AG08395 (cell line): ENCODE measurements around the gene IMMP2L.
A peak's percentile ranks its signal among the peaks of the same experiment; 100 is the strongest.

Source experiments
- DNase-seq: peaks from one replicate; pipeline ENCODE4 v3.0.0; 2012; ENCODE audit warnings: mixed read lengths, low spot score

Gene IMMP2L

GRCh38 chr7:110803602-110804143 lies 758.6 kb downstream of the IMMP2L start:
- no peak for DNase-seq

GRCh38 chr7:110801502-110801901 lies 760.8 kb downstream of the IMMP2L start:
- DNase-seq = no peak

GRCh38 chr7:110800984-110801383 lies 761.3 kb downstream of the IMMP2L start:
- DNase-seq = no peak

- no peak for DNase-seq
Measured at GRCh38 chr7:110797656-110798055, 764.6 kb downstream of the IMMP2L start.

- DNase-seq = peak; percentile 3
Measured at GRCh38 chr7:110790992-110791391, 771.3 kb downstream of the IMMP2L start.

- no peak for DNase-seq
Measured at GRCh38 chr7:110786328-110786965, 775.8 kb downstream of the IMMP2L start.

GRCh38 chr7:110784749-110785148 lies 777.5 kb downstream of the IMMP2L start:
- no peak for DNase-seq

- no peak for DNase-seq
Measured at GRCh38 chr7:110780712-110781111, 781.6 kb downstream of the IMMP2L start.

- DNase-seq = no peak
Measured at GRCh38 chr7:110779339-110779738, 783.0 kb downstream of the IMMP2L start.

- no peak for DNase-seq
Measured at GRCh38 chr7:110775046-110775445, 787.2 kb downstream of the IMMP2L start.

- DNase-seq = no peak
Measured at GRCh38 chr7:110774071-110774470, 788.2 kb downstream of the IMMP2L start.

- DNase-seq = no peak
Measured at GRCh38 chr7:110772615-110773014, 789.7 kb downstream of the IMMP2L start.

GRCh38 chr7:110771717-110772116 lies 790.6 kb downstream of the IMMP2L start:
- no peak for DNase-seq

GRCh38 chr7:110767550-110768110 lies 794.7 kb downstream of the IMMP2L start:
- DNase-seq = no peak

- no peak for DNase-seq
Measured at GRCh38 chr7:110766864-110767263, 795.4 kb downstream of the IMMP2L start.

- no peak for DNase-seq
Measured at GRCh38 chr7:110764852-110765251, 797.4 kb downstream of the IMMP2L start.

GRCh38 chr7:110762546-110763225 lies 799.6 kb downstream of the IMMP2L start:
- DNase-seq = no peak

GRCh38 chr7:110760341-110760740 lies 802.0 kb downstream of the IMMP2L start:
- DNase-seq = no peak

- no peak for DNase-seq
Measured at GRCh38 chr7:110759069-110759468, 803.2 kb downstream of the IMMP2L start.

GRCh38 chr7:110754649-110755048 lies 807.6 kb downstream of the IMMP2L start:
- DNase-seq = no peak

GRCh38 chr7:110750931-110751605 lies 811.2 kb downstream of the IMMP2L start:
- DNase-seq = no peak

- DNase-seq = no peak
Measured at GRCh38 chr7:110733221-110733620, 829.1 kb downstream of the IMMP2L start.

GRCh38 chr7:110724811-110725210 lies 837.5 kb downstream of the IMMP2L start:
- DNase-seq = no peak
